Endodermal cell (in vitro differentiated cells): ENCODE results near the gene NDUFAF8. TPM values are rescaled to one million over a fixed set of nuclear protein-coding genes. Genes with fewer than 3 reads are reported as not detected.

Source experiments
- DNase-seq: peaks from one replicate; pipeline ENCODE4 v3.0.0-alpha.2; 2017
- H3K27ac ChIP-seq: 2 replicates; pipeline ENCODE4 v1.5.1; 2013; ENCODE audit warnings: mild to moderate bottlenecking, low read depth, low read length, moderate library complexity
- H3K27me3 ChIP-seq: 2 replicates; pipeline ENCODE4 v1.6.1; 2013; ENCODE audit warnings: mild to moderate bottlenecking, low read length, moderate library complexity; ENCODE audit not compliant: insufficient read depth, control insufficient read depth, poor library complexity, severe bottlenecking
- H3K36me3 ChIP-seq: 2 replicates; pipeline ENCODE4 v1.7.0; 2013; ENCODE audit warnings: mild to moderate bottlenecking, low read length, moderate library complexity; ENCODE audit not compliant: control insufficient read depth, insufficient read depth
- H3K4me1 ChIP-seq: one replicate; pipeline ENCODE4 v1.7.0; 2013; ENCODE audit warnings: low read length; ENCODE audit not compliant: control insufficient read depth, insufficient read depth
- H3K4me3 ChIP-seq: 2 replicates; pipeline ENCODE4 v1.5.1; 2013; ENCODE audit warnings: mild to moderate bottlenecking, low read length, moderate library complexity
- H3K9ac ChIP-seq: 2 replicates; pipeline ENCODE4 v1.6.1; 2013; ENCODE audit warnings: mild to moderate bottlenecking, low read length, moderate library complexity; ENCODE audit not compliant: poor library complexity, severe bottlenecking; ENCODE audit errors: extremely low read depth
- H3K9me3 ChIP-seq: 2 replicates; pipeline ENCODE4 v1.6.1; 2013; ENCODE audit warnings: mild to moderate bottlenecking, low read length, moderate library complexity; ENCODE audit not compliant: control insufficient read depth
- H3K27ac Mint-ChIP-seq: 2 replicates; pipeline ENCODE4 v1.8.0; 2020; ENCODE audit warnings: mixed read lengths
- H3K27me3 Mint-ChIP-seq: 2 replicates; pipeline ENCODE4 v1.8.0; 2021; ENCODE audit warnings: mild to moderate bottlenecking, mixed read lengths; ENCODE audit not compliant: insufficient read depth
- H3K36me3 Mint-ChIP-seq: 2 replicates; pipeline ENCODE4 v1.8.0; 2020; ENCODE audit warnings: low read depth, mixed read lengths
- H3K4me1 Mint-ChIP-seq: 2 replicates; pipeline ENCODE4 v1.8.0; 2020; ENCODE audit warnings: mixed read lengths
- H3K4me3 Mint-ChIP-seq: 2 replicates; pipeline ENCODE4 v1.8.0; 2020; ENCODE audit warnings: mild to moderate bottlenecking, moderate library complexity, mixed read lengths
- H3K9me3 Mint-ChIP-seq: 2 replicates; pipeline ENCODE4 v1.8.0; 2020; ENCODE audit warnings: mild to moderate bottlenecking, mixed read lengths
- CTCF ChIP-seq: fragments of 200-600 bp; sonication (generic); conservative IDR thresholded peaks from 2 replicates; pipeline ENCODE4 v1.5.0; 2021; ENCODE audit warnings: antibody characterized with exemption, mild to moderate bottlenecking
- WGBS, 2 experiments: methylation state at CpG; one replicate each; pipeline versions ENCODE4 v1.1.5 to v1.1.7; 2013; ENCODE audit warnings: missing lambda C conversion rate in 2 of 2, mixed read lengths in 1 of 2; ENCODE audit not compliant: insufficient coverage in 1 of 2, insufficient read length in 1 of 2; 5-methylcytosine and 5-hydroxymethylcytosine counted together
- total RNA-seq, 2 donors: library from RNA; stranded (reverse); fragmentation: NEBNext Ultra II Directional in 1 of 2; extraction: Animal tissue kit (Norgen Biotek cat#: 25700) in 1 of 2; gene quantifications; 2 replicates in 1 of 2; 3 replicates in 1 of 2; pipeline ENCODE4 v1.2.1, GENCODE V29; 2021

The NDUFAF8 gene
- total RNA-seq, 2 donors from 2014 or later = 42.7 to 48.7 TPM

GRCh38 chr17:81198826-81199481, 40.2 kb upstream of the NDUFAF8 start:
- Histone ChIP-seq H3K27ac (no peak overlapping the region), H3K9ac (no peak overlapping the region), H3K9me3 (no peaks in the 10 kb centered on the region), H3K36me3 (peaks cover 3% of the 10 kb centered on the region), H3K4me1 (no peaks in the 10 kb centered on the region), H3K27me3 (no peaks in the 10 kb centered on the region), H3K4me3 (no peak overlapping the region)
- WGBS, 2 experiments = 93% methylated on average over 8 to 22 of the region's 22 CpGs
- TF ChIP-seq CTCF = no peak
- no peaks in the 10 kb centered on the region for H3K27me3 Mint-ChIP-seq
- no peak overlapping the region for H3K4me3 Mint-ChIP-seq
- DNase-seq = no peak
- no peak overlapping the region for H3K27ac Mint-ChIP-seq
- no peaks in the 10 kb centered on the region for H3K4me1 Mint-ChIP-seq
- H3K36me3 Mint-ChIP-seq = peaks cover 19% of the 10 kb centered on the region
- H3K9me3 Mint-ChIP-seq = no peaks in the 10 kb centered on the region

- Mint-ChIP-seq H3K9me3 (no peaks in the 10 kb centered on the region), H3K4me1 (no peaks in the 10 kb centered on the region), H3K36me3 (peaks cover 19% of the 10 kb centered on the region), H3K27me3 (no peaks in the 10 kb centered on the region), H3K27ac (no peak overlapping the region), H3K4me3 (no peak overlapping the region)
- H3K4me1 ChIP-seq = no peaks in the 10 kb centered on the region
- H3K9ac ChIP-seq = no peak overlapping the region
- no peaks in the 10 kb centered on the region for H3K27me3 ChIP-seq
- no peak for DNase-seq
- H3K27ac ChIP-seq = no peak overlapping the region
- H3K36me3 ChIP-seq = peaks cover 3% of the 10 kb centered on the region
- H3K4me3 ChIP-seq = no peak overlapping the region
- WGBS, 2 experiments = 95 to 98% methylated on average over 15 to 18 of the region's 18 CpGs
- TF ChIP-seq CTCF = no peak
- H3K9me3 ChIP-seq = no peaks in the 10 kb centered on the region
These were observed 39.7 kb upstream of the NDUFAF8 start for GRCh38 chr17:81199482-81199830.

- 96 to 98% methylated on average over 17 to 18 of the region's 18 CpGs for WGBS, 2 experiments
- H3K27me3 ChIP-seq = no peaks in the 10 kb centered on the region
- TF ChIP-seq CTCF = no peak
These were observed 38.9 kb upstream of the NDUFAF8 start for GRCh38 chr17:81200201-81200600.

More at GRCh38 chr17:81200201-81200600, 38.9 kb upstream of the NDUFAF8 start:
- Mint-ChIP-seq H3K27me3 (no peaks in the 10 kb centered on the region), H3K9me3 (no peaks in the 10 kb centered on the region), H3K4me1 (no peaks in the 10 kb centered on the region), H3K36me3 (peaks cover 19% of the 10 kb centered on the region), H3K27ac (no peak overlapping the region), H3K4me3 (no peak overlapping the region)
- no peak for DNase-seq
- Histone ChIP-seq H3K4me3 (no peak overlapping the region), H3K36me3 (peaks cover 3% of the 10 kb centered on the region), H3K27ac (no peak overlapping the region), H3K9ac (no peak overlapping the region), H3K9me3 (no peaks in the 10 kb centered on the region), H3K4me1 (no peaks in the 10 kb centered on the region)
